ENCODE measurements around the gene TUT1.
"Not testable (repeated sequence)": the region's sequence is repeated elsewhere in the genome, so short reads cannot be mapped to it uniquely, and the experiment has no call there.

The TUT1 gene

GRCh38 chr11:62580959-62581715 is 10.2 kb downstream of the TUT1 start:
- no peak for DNase-seq

GRCh38 chr11:62579252-62579651 is 12.1 kb downstream of the TUT1 start:
- no peak for DNase-seq

- no peak for DNase-seq
These were observed 12.8 kb downstream of the TUT1 start for GRCh38 chr11:62578541-62578940.

- DNase-seq = no peak
These were observed 14.1 kb downstream of the TUT1 start for GRCh38 chr11:62577046-62577714.

- DNase-seq = no peak
These were observed 15.5 kb downstream of the TUT1 start for GRCh38 chr11:62575837-62576236.

- DNase-seq = no peak
These were observed 16.2 kb downstream of the TUT1 start for GRCh38 chr11:62575156-62575555.

GRCh38 chr11:62574363-62575071 is 16.8 kb downstream of the TUT1 start:
- peak in 20 of 56 donors; percentile 15 to 66 (median 45) for DNase-seq

- DNase-seq = peak; percentile 78 to 99 (median 98)
These were observed 17.5 kb downstream of the TUT1 start, which contains the start of gene EEF1G for GRCh38 chr11:62573592-62574362. EEF1G (minus strand) TSS chr11:62573891; CDS start chr11:62573842, 49 bp downstream.

GRCh38 chr11:62573006-62573591 is 18.2 kb downstream of the TUT1 start:
- DNase-seq = peak in 5 of 56 donors; percentile 45 to 60 (median 51)

- DNase-seq = no peak
These were observed 18.9 kb downstream of the TUT1 start for GRCh38 chr11:62572431-62572830.

GRCh38 chr11:62571493-62571892 is 19.8 kb downstream of the TUT1 start:
- not testable (repeated sequence) for DNase-seq

- DNase-seq = not testable (repeated sequence)
These were observed 20.4 kb downstream of the TUT1 start for GRCh38 chr11:62570903-62571302.

GRCh38 chr11:62569611-62570010 is 21.7 kb downstream of the TUT1 start:
- no peak for DNase-seq

- no peak for DNase-seq
These were observed 24.2 kb downstream of the TUT1 start for GRCh38 chr11:62567018-62567633.

- DNase-seq = no peak
These were observed 25.1 kb downstream of the TUT1 start for GRCh38 chr11:62566247-62566646.

GRCh38 chr11:62565100-62565802 is 26.1 kb downstream of the TUT1 start:
- DNase-seq = no peak

GRCh38 chr11:62561677-62562230 is 29.6 kb downstream of the TUT1 start:
- not testable (repeated sequence) for DNase-seq

GRCh38 chr11:62560566-62561103 is 30.7 kb downstream of the TUT1 start:
- DNase-seq = peak in 14 of 56 donors; percentile 18 to 58 (median 26)

- not testable (repeated sequence) for DNase-seq
These were observed 31.7 kb downstream of the TUT1 start for GRCh38 chr11:62559626-62560025.

Measured in amygdala (tissue), 56 donors.